AG08395 (cell line): ENCODE results near the gene CHPF.
A peak's percentile ranks its signal among the peaks of the same experiment; 100 is the strongest.

ENCODE experiments used
- DNase-seq: peaks from one replicate; pipeline ENCODE4 v3.0.0; 2012; ENCODE audit warnings: mixed read lengths, low spot score

Gene CHPF

GRCh38 chr2:219496825-219497494 is 46.6 kb downstream of the CHPF start:
- DNase-seq: no peak

DNA sequence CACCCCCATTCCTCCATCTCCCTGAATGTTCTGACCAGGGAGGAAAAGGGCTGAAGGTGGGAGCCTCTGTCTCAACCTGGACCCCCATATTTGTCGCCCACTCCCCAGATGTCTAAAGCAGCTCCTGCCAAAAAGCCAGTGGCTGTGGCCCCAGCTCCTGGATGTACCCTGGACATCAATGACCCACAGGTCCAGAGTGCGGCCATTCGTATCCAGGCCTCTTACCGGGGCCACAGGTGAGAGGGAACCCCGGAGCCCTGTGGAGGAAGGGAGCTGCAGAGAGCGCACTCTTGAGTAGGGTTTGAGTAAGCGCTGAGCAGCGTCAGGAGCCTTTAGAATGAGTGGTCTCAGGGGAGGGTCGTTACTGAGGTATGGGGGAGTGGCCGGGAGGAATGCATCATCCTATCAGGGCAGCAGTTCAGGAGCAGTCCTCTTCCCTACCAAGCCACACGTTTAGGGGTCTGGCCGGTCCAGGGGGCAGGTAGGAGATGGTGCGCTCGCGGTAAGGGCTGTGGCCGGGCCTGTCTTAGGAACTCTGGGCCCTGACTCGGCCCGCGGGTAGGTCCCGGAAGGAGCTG is 47.3 kb downstream of the CHPF start:
- no peak for DNase-seq

- DNase-seq: peak; percentile 87
Observed at GRCh38 chr2:219495531-219496122, 48.0 kb downstream of the CHPF start.

DNA sequence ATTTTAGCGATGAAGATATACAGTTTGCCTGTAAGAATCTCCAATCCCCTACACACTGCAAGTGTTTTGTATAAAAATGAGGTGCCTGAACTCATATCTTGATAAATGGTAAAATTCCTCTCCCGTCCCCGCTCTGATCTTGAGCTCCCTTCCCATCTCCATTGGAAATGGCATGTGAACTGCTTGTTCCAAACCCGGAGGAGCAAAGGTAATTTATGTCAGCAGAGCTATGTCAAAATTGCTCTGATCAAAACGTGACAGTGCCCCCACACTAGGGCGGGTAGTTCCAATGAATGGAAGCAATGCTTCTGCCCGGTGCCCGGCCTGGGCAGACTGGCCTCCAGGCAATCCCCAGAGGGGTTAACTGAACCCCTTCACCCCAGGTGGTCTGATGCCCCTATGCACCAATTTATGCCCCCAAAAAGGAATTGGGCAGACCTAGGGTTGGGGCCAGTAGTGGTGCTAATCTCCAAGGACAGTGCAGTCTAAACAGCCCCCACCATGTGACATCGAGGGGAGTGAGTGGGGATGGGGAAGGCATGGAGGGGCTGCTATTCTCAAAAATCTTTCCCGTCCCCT is 48.6 kb downstream of the CHPF start:
- DNase-seq: no peak

- DNase-seq: no peak
Observed at GRCh38 chr2:219493086-219493485, 50.5 kb downstream of the CHPF start.

DNA sequence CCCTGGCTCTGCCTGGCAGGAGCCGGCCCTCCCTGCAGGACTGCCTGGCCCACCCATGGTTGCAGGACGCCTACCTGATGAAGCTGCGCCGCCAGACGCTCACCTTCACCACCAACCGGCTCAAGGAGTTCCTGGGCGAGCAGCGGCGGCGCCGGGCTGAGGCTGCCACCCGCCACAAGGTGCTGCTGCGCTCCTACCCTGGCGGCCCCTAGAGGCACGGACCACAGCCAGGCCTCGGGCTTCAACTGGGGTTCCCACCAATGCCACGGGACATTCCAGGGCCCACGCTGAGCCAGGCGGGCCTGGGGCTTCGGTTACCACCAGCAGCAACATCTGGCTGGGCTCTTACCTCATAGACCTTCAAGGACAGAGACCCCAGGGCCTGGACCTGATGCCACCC is 51.0 kb downstream of the CHPF start:
- no peak for DNase-seq

DNA sequence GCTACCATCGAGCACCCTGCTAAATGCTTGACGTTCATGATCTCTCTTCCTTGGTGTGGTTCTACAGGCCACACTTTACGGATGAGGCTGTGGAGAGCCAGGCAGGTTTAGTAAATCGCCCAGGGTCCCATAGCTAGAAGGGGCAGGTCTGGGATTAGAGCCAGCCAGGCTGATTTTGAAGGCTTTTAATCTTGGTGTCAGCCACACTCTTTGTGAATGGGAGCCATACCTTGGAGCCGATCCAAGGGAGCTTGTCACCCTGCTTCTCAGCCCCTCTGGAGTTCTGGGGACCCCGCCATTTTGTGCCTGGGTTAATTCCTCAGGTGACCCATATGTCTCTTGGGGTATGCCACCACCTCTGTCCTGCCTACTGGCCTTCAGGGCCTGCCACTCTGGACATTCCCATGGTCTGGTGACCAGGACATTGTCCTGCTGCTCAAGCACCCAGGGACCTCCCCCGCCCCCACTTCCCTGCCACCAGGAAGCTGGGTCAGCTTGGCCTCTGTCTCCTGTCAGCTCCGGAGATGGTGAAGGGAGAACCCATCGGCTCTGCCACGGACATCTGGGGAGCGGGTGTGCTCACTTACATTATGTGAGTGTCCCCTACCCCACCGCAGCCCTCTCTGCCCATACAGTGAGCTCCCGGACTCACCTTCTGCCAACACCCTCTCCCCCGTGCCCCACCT is 52.2 kb downstream of the CHPF start:
- no peak for DNase-seq

DNA sequence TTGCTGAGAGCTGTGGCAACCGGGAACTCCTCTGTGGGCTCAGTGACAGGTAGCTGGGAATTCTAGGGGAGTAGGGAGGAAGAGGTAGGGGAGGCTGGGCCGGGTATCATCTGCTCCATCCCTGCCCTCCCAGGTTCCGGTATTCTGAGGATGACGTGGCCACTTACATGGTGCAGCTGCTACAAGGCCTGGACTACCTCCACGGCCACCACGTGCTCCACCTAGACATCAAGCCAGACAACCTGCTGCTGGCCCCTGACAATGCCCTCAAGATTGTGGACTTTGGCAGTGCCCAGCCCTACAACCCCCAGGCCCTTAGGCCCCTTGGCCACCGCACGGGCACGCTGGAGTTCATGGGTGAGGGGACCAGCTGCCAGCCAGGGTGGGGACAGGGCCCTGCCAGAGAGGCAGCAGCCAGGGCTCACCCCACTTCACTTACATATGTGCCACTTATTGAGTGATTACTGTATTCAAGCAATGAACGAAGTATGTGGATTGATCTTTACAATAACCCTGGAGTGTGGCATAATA is 52.9 kb downstream of the CHPF start:
- no peak for DNase-seq

- no peak for DNase-seq
Observed at GRCh38 chr2:219490186-219490585, 53.4 kb downstream of the CHPF start.

- DNase-seq: no peak
Observed at GRCh38 chr2:219489315-219489714, 54.3 kb downstream of the CHPF start.
